Measurements from ENCODE around the gene IDH3A. TPM values are rescaled to one million over a fixed set of nuclear protein-coding genes. Genes with fewer than 3 reads are reported as not detected.

IDH3A gene
- total and polyA plus RNA-seq, 7 donors: 154 to 309 (median 209) TPM

DNA sequence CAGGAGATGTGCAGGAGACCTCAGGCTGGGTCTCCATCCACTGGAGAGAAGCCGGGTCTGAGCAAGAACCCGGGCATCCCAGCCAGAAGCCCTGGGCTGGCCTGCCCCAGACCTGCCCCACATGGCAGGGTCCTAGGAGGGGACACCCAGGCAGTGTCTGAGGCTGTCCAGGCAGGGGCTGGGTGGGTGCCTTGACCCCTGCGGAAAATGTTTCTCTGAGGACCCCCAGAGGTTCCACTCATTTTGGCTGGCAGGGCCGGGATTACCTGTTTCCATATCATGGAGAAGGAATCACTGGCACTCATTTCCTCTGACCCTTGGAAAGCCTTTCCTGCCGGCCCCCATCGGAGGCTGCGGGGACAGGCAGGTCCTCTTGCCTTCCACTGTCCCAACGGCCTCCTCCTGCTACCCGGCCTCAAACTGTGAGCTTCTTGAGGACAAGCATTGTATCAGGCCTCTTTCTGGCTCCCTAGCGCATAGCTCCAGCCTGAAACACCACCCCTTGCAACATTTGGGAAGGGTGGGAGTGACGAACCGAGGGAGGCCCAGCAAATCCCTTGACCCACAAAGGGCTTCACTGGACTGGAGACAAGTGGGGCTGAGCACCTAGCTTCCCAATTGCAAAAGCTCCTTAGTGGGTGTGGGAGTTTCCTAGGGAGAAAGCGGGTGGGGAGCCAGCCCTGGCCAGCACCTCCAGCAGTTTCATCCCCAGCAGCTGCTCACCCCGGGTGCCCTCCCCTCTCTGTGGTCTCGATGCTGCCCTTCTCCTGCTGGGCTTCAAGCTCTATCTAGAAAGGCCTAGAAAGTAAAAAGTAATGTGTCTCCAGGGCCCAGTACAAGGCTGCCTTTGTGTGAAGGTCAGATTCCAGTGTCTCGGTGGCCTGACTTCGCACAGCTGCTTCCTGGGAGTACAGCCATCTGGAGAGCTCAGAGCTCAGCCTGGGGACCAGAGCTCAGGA, 55.5 kb downstream of the IDH3A start:
- no peak overlapping the region for H3K4me3 ChIP-seq
- peaks cover 42% of the 10 kb centered on the region for H3K4me1 ChIP-seq
- intact Hi-C loops (cut with DNase I): no loop called here
- no peaks in the 10 kb centered on the region for H3K36me3 ChIP-seq (ENCODE audit: insufficient read depth in 1 of 2, low read depth in 1 of 2)
- no peaks in the 10 kb centered on the region for H3K9me3 ChIP-seq
- peak overlapping the region; percentile 70 for H3K27ac ChIP-seq
- 35 to 46% (median 37%) methylated on average over 17 of the region's 17 CpGs for WGBS, 3 donors
- no peaks in the 10 kb centered on the region for H3K27me3 ChIP-seq (ENCODE audit: insufficient read depth in 3 of 3, low read length in 2 of 3)
- TF ChIP-seq, protein P1, sequence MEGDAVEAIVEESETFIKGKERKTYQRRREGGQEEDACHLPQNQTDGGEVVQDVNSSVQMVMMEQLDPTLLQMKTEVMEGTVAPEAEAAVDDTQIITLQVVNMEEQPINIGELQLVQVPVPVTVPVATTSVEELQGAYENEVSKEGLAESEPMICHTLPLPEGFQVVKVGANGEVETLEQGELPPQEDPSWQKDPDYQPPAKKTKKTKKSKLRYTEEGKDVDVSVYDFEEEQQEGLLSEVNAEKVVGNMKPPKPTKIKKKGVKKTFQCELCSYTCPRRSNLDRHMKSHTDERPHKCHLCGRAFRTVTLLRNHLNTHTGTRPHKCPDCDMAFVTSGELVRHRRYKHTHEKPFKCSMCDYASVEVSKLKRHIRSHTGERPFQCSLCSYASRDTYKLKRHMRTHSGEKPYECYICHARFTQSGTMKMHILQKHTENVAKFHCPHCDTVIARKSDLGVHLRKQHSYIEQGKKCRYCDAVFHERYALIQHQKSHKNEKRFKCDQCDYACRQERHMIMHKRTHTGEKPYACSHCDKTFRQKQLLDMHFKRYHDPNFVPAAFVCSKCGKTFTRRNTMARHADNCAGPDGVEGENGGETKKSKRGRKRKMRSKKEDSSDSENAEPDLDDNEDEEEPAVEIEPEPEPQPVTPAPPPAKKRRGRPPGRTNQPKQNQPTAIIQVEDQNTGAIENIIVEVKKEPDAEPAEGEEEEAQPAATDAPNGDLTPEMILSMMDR (IDR thresholded peaks at IDR 0.05): no peak
- DNase-seq: peak in 1 of 2 donors; percentile 74
- ATAC-seq: peak; percentile 66 to 82 (median 76)

DNA sequence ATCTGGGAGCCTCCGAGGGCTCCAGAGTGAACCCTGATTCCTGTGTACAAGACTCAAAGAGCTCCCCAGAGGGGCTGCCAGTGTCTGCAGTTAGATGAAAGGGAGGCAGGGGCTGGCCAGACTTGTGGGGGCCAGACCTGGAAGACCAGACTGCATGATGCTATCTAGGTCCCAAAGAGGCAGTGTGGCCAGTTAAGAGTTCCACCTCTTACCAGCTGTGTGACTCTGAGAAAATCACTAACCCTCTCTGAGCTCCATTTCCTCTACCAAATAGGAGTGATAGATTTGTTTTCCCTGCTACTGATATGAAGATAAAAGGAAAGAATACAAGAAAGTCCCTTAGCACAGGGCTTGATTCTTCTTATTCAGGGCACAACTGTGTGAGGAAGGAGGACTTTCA, 56.2 kb downstream of the IDH3A start:
- TF ChIP-seq, protein P1 (IDR thresholded peaks at IDR 0.05): no peak
- H3K27ac ChIP-seq: peak overlapping the region; percentile 70
- H3K36me3 ChIP-seq (ENCODE audit: insufficient read depth in 1 of 2, low read depth in 1 of 2): no peaks in the 10 kb centered on the region
- H3K4me3 ChIP-seq: no peak overlapping the region
- WGBS, 3 donors: 13 to 26% (median 15%) methylated on average over 1 of the region's 1 CpG
- intact Hi-C loops (cut with DNase I): no loop called here
- H3K4me1 ChIP-seq: peaks cover 49% of the 10 kb centered on the region
- no peaks in the 10 kb centered on the region for H3K27me3 ChIP-seq (ENCODE audit: insufficient read depth in 3 of 3, low read length in 2 of 3)
- no peak for ATAC-seq
- DNase-seq: no peak
- no peaks in the 10 kb centered on the region for H3K9me3 ChIP-seq

DNA sequence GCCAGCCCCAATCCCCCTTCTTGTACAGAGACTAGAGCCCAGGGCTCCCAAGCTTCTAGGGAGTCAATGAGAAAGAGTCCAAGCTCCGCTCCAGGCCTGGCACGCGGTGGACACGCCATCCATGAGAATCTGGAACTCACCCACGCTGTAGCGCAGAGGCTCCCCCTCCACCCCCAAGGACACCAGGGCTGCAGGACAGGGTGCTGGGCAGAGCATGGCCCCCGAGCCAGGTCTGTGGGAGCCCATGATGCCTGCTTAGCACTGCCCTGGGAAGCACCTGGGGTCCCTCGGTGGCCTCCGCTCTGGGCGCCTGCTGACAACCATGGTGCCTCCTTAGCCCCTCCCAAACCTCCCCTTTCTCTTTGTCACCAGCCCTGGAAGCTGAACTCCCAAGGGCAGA, 56.7 kb downstream of the IDH3A start:
- intact Hi-C loops (cut with DNase I): no loop called here
- H3K27ac ChIP-seq: peak overlapping the region; percentile 67
- TF ChIP-seq, protein P1 (IDR thresholded peaks at IDR 0.05): no peak
- H3K27me3 ChIP-seq (ENCODE audit: insufficient read depth in 3 of 3, low read length in 2 of 3): no peaks in the 10 kb centered on the region
- DNase-seq (no peak), ATAC-seq (peak in 2 of 4 donors; percentile 1)
- peaks cover 49% of the 10 kb centered on the region for H3K4me1 ChIP-seq
- H3K36me3 ChIP-seq (ENCODE audit: insufficient read depth in 1 of 2, low read depth in 1 of 2): no peaks in the 10 kb centered on the region
- 59 to 82% (median 77%) methylated on average over 10 of the region's 10 CpGs for WGBS, 3 donors
- no peak overlapping the region for H3K4me3 ChIP-seq
- no peaks in the 10 kb centered on the region for H3K9me3 ChIP-seq

DNA sequence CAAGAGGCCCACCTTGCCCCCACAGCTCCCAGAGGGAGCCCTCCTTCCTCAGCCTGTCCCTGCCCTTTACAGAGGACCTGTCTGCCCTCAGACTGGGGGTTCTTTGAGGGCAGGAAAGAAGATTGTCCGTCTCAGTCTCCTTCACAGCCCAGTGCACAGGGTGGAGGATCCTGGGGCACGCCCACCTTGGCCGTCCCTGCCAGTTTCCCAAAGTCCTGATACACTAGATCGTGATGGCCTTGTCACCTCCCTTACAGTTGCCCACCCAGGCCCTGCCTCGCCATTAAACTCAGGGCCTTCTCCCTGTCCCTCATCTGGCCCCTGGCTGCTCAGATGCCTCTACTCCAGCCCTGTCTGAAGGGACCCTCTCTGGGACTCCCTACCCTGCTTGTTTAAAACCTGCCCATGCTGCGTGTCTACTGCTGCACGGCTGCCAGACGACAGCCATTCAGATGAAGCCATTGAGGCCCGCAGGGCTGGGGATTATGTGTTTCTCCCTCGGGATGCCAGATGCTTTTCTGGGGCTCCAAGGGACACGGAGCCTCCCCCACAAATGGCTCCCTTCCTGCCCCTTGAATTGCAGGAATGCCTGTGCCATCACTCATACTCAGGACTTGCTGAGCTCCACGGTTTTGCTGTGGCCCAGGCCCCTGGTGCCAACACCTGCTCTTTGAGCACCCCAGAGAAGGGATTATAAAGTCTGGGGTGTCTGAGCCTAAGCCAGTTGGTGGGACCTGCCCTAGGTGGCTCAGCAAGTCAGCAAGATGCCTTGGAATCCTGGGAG, 57.4 kb downstream of the IDH3A start:
- Histone ChIP-seq H3K27me3 (ENCODE audit: insufficient read depth in 3 of 3, low read length in 2 of 3) (no peaks in the 10 kb centered on the region), H3K4me3 (no peak overlapping the region), H3K9me3 (no peaks in the 10 kb centered on the region), H3K36me3 (ENCODE audit: insufficient read depth in 1 of 2, low read depth in 1 of 2) (no peaks in the 10 kb centered on the region), H3K4me1 (peaks cover 54% of the 10 kb centered on the region), H3K27ac (peak overlapping the region; percentile 67)
- intact Hi-C loops (cut with DNase I): no loop called here
- ATAC-seq (peak; percentile 45 to 78 (median 69)), DNase-seq (no peak)
- 29 to 48% (median 36%) methylated on average over 12 of the region's 12 CpGs for WGBS, 3 donors
- TF ChIP-seq, protein P1 (IDR thresholded peaks at IDR 0.05): no peak

Measured in psoas muscle (tissue), 8 donors.